ENCODE data around the gene PRKAR1B.

Gene PRKAR1B

DNA sequence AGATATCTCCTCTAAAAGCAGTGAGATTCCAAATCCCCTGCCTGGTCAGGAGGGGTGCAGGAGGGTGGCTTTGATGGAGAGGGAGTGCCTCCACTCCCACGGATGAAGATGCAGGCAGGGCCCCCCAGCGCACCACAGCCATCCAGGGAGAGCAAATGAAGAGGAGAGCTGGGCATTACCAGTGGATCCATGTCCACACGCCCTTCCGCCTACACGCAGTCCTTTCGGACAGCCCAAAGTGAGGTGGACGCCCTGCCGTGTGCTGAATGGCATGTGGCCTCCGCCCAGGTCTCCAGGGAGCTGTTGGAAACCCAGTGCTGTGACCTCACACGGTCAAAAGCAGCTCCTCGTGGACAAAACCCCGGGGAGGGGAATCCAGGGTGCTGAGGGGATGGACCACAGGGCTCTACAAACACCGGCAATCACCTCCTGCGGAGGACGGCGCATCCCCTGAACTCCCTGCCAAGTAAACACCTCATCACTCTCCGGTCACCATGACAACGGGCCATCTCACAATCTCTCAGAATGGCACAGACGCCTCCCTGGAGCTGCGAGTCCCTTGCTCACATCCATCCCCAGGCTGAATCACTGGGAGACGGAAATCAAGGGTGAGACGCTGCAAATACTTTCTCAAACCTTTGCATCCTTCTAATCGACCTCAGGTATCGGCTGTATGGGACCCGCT lies 35.6 kb downstream of the PRKAR1B start:
- DNase-seq = no peak

DNA sequence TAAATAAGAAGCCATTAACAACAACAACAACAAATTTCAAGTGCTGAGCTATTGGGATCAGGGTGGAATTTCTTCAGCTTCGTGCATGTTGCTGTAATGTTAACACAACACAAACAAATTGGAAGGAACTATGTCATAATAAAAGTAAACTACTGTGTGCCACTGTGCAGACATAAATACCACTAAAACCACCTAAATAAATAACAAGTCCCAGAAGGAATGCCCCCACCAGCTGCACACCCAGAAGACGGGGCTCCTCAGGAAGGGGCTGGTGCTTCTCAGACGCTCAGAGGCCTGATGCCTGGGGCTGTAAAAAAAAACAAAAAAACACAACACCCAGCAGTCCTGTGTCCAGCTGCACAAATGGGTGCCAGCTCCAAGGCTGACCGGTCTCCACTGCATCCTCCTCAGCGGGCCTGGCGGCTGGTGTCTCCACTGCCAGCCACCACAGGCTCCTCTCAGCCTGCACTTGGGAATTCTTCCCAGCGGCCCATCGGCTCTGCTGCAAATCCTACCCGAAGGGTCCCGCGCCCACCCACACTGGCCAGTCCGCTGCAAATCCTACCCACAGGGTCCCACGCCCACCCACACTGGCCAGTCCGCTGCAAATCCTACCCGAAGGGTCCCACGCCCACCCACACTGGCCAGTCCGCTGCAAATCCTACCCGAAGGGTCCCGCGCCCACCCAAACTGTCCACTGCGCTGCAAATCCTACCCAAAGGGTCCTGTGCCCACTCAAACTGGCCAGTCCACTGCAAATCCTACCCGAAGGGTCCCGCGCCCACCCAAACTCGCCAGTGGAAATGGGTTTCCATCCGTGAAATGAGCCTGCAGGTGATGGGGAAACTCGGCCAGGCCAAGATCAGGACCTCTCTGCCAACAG lies 36.4 kb downstream of the PRKAR1B start:
- DNase-seq = no peak

DNA sequence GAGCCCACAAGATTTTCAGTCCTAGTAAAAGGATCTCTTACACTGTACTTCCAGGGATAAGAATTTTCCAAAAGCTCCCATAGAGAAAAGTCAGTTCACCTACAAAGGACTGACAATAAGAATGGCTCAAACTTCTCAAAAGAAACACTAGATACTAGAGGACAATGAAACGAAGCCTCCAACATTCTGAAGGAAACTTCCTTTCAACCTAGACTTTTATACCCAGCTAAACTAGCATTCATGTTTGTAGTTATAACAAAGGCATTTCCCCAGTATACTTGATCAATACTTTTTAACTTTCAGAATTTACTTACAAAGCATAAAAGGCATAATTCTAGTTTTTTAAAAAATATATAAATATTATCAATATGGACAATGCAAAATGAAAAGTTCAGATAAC lies 41.5 kb downstream of the PRKAR1B start:
- no peak for DNase-seq

DNA sequence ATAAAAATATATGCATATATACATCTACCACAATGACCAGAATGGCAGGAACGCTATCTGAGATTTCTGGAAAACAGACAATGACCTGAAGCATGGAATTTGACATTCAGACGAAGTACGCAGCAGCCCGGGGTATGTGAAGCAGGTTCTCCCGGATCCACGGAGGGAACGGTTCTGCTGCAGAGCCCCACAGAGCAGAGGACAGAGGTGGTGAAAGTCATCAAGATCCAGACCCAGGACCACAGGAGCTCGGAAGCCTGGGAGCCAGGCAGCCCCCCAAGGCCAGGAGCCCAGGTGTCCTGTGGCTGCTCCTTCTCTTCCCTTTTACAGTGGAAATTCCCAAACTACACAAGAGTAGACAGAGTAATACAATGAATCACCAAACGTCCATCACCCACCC lies 42.7 kb downstream of the PRKAR1B start:
- DNase-seq = no peak

DNA sequence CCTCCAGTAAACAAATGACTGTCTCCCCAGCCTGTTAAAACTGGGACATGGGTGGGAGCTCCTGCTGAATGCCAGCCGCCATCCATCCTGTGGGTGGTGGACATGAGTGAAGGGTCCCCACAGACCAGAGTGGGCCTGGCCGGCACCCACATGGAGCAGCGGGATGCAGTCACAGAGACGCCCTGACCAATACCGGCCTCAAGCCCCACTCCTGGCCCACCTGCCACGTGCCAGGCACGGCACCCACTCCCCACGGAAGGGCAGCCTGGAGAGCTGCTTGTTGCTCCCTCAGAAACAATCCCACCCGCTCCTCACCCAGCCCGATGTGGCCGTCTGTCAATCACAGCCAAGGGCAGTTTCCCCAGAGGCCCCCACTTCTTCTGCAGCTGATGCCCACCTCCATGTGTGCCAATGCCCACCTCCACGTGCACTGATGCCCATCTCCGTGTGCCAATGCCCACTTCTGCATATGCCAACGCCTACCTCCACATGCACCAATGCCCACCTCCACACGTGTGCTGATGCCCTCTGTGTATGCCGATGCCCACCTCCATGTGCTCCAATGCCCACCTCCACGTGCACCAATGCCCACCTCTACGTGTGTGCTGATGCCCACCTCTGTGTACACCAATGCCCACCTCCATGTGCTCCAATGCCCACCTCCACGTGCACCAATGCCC lies 43.4 kb downstream of the PRKAR1B start:
- no peak for DNase-seq

DNA sequence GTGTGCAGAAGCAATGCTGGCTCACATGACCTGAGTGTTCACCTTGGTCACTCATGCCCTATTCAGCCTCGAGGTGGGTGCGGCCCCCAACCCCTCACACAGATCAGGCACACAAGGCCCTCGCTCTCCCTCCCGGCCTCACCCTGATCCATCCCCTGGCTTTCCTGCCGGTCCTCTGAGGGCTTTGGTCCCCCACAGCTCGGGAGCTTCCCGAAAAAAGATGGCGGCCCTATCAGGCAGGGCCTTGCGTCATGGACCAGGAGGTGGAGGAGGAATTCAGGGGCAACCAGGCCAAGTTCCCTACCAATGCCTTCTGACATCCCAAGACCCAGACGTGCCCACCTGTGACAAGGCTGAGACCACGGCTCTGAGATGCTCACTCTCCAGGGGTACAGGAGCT lies 44.3 kb downstream of the PRKAR1B start:
- DNase-seq = no peak

DNA sequence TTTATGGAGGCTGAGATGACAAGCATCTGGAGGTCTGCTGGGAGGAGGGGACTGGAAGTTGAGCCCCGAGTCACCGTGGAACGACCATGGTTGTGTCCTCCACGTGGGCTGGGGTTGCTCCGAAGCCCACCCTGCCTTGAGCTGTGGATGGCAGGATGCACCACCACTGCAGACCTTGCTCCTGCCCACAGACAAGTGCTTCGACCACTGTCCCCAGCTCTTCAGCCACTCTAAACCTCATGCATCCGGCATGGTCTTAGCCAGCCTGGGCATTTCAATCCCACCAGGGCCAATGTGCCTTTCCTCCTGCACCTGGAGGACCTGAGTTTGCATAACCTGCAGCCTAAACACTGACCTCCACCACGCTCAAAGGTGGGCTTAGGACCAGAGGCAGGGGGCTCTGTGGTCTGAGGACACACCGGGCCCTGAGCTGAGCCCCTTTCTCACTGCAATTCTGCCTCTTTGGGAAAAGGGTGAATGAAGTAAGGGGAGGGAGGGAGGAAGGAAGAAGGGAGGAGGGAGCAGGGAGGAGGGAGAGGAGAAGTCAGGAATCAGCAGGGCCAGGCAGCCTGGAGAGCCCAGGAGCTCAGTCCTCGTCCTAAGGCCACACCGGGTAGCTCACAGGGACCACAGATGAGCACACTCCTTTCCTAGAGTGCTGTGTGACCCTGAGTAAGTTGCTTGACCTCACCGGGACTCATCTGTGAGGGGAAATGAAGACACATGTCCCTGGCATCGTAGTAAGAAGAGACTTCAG lies 45.4 kb downstream of the PRKAR1B start:
- no peak for DNase-seq

DNA sequence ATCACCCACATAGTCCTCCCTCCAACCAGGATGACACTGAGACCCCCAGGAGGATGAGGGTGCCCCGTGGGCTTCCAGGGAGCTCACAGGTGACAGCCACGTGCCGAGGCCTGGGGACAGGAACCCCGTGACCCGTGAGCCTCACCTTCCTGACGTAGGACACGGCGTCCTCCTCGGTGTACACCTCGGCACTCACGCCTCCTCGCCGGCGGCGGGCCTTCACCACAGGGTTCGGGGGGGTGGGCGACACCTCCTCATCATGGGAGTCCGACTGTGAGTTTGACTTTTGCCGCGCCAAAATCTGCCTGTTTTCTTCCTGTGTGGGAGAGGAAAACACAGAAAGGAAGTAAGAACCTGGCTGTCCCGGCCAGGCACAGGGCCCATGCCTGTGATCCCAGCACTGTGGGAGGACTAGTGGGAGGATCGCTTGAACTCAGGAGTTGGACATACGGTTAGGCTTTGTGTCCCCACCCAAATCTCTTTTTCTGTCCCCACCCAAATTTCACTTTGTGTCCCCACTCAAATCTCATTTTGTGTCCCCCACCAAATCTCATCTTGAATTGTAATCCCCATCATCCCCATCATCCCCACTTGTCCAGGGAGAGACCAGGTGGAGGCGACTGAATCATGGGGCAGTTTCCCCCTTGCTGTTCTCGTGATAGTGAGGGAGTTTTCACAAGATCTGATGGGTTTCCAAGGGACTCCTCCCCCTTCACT lies 46.5 kb downstream of the PRKAR1B start:
- no peak for DNase-seq

DNA sequence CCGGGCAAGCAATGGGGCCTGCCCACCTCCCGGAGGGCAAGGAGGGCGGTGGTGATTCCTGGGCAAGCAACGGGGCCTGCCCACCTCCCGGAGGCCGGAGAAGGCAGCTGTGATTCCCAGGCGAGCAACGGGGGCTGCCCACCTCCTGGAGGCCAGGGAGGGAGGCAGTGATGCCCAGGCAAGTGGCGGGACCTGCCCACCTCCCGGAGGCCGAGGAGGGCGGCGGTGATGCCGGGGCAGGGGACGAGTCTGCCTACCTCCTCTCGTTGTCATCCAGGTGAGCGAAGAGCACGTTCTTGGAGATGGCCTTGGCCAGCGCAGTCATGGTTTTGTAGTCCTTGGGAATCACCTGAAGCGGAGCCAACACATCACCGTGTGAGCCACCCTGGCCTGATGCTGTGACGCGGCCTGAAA lies 50.1 kb downstream of the PRKAR1B start:
- DNase-seq = no peak

DNA sequence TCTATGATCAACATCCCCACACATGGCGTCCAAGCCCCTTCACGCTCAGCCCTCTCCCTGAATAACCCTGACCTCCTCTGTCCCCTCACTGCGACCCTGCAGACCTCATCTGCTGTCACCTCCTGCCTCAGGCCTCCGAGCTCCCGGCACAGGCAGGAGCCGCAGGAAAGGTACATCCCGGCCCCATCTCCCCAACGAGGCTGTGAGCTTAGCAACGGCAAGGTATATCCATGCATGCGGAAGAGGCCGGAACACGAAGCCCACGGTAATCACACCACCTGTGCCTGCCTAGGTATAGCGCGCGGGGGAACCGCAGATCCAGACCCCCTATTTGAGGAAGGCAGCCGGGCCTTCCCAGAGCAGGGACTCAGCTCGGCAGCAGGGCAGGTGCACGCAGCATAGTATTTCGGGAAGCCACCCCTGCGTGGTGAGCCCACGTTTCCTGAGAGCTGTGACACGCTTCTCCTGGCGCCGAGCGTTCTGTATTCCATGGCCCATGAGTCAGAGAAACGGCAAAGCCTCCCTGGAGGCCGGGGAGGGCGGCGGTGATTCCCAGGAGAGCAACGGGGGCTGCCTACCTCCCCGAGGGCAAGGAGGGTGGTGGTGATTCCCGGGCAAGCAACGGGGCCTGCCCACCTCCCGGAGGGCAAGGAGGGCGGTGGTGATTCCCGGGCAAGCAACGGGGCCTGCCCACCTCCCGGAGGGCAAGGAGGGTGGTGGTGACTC lies 50.7 kb downstream of the PRKAR1B start:
- no peak for DNase-seq

DNA sequence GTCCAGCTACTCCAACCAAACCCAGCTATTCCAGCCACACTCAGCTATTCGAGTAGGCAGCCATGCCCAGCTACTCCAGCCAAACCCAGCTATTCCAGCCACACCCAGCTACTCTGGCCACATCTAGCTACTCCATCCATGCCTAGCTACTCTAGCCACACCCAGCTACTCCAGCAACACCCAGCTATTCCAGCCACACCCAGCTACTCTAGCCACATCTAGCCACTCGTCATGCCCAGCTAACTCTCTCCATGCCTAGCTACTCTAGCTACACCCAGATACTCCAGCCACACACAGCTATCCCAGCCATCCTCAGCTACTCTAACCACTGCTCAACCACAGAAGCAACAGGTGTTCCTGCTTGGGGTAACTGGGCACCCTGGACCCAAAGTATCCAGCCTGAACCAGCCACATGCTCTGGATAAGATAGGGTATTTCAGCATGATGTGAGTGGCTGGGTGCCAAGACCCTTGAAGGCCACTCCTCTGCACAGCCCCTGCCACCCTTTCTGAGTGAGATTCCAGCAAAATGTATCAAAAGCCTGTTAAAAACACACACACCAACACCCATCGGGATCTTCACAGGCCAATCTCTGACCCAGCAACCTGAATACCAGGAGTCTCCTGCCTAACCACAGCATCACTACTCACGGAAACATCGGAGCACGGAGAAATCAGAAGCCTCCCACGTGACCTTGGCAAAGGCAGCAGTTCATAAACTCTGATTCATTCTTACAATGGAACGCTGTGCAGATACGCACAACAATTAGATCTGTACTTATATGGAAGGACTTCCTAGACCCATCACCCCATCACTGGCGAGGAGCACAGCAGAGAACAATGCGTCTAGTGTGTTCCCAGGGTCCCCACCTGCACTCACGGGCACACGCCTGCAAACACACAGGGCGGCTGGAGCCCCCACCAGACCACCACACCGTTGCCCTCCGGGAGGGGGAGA lies 52.3 kb downstream of the PRKAR1B start:
- no peak for DNase-seq

DNA sequence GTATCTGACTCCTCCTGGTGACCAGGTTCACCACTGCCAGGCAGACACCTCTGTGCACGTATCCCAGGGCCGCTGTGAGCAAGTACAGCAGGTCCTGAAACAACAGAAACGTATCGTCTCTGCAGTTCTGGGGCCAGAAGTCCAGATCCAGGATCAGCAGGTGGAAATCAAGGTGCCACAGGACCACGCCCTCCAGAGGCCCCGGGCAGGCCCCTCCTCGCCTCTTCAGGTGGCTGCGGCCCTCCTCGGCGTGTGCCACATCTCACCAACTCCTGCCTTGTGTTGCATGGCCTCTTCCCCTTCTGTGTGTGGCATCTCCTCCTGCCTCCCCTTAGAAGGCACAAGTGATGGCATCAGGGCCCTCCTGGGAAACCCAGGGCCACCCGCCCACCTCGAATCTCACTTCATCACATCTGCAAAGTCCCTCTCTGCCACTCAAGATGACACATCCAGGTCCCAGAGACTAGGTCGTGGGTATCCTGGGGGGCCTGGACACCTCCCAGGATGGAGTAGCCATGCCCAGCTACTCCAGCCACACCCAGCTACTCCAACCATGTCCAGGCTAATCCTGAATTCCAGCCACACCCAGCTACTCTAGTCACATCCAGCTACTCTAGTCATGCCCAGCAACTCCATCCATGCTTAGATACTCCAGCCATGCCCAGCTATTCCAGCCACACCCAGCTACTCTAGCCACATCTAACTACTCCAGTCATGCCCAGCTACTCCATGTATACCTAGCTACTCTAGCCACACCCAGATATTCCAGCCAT lies 53.2 kb downstream of the PRKAR1B start:
- no peak for DNase-seq

DNA sequence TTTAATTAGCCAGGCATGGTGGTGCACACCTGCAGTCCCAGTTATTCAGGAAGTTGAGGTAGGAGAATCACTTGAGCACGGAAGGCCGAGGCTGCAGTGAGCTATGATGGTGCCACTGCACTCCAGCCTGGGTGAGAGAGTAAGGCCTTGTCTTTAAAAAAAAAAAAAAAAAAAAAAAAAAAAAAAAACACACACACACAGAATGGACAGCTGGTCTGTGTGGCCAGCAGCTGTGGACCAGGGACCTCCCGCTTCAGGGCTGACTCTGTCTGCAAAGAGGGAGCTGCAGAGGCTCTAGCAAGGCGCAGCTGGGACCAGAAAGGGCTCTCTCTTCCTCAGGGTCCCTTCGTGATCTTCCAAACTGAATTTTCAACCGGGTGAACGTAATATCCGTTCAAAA lies 54.2 kb downstream of the PRKAR1B start:
- no peak for DNase-seq

DNA sequence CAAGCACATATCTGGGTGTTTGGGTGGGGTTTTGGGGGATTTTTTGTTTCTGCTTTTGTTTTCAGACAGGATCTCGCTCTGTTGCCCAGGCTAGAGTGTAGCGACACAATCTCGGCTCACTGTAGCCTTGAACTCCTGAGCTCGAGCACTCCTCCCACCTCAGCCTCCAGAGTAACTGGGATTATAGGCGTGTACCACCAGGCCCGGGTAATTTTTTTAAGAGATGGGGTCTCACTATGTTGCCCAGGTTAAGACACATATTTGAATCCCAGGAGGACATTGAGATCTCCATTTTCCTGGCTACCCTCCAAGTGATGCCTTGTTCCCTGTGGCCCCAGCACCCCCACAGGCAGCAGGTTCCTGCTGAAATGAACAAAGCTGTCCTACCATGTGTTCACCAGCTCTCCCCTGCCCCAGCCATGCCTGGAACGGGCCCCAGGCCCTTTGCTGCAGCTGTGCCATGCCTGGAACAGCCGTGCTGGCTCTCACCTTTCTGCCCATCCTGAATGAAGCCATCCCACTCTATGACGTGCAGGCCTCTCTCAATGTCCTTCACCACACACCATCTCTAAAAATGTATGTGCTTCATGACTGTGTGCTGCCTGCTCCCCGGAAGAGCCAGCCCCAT lies 55.6 kb downstream of the PRKAR1B start:
- DNase-seq = no peak

DNA sequence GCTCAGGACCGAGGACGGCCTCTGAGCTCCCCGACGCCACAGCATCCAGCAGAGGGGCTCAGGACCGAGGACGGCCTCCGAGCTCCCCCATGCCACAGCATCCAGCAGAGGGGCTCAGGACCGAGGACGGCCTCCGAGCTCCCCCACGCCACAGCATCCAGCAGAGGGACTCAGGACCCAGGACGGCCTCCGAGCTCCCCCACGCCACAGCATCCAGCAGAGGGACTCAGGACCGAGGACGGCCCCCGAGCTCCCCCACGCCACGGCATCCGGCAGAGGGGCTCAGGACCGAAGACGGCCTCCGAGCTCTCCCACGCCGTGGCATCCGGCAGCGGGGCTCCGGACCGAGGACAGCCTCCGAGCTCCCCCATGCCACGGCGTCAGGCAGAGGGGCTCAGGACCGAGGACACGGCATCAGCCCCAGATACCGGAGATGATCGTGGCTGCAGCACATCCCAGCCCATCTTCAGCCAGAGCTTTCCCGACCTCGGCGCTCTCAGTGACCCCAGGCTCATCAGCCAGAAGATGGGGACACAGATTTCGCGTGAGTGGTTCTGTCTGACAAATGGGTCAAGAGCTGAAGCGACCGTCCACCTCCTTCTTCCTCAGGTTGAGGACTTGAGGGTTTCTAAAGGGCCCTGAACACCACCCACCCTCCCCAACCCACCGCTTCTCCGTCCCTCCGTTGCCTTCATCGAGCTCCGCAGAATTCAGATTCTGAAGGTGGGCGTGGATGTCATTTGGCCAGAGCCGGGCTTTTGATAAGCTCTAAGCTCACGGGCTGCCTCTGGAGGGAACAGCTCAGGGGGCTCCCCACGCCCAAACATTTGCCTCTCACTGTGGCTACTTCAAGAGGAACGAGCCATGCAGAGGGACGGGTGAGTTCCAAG lies 56.3 kb downstream of the PRKAR1B start:
- DNase-seq = no peak

DNA sequence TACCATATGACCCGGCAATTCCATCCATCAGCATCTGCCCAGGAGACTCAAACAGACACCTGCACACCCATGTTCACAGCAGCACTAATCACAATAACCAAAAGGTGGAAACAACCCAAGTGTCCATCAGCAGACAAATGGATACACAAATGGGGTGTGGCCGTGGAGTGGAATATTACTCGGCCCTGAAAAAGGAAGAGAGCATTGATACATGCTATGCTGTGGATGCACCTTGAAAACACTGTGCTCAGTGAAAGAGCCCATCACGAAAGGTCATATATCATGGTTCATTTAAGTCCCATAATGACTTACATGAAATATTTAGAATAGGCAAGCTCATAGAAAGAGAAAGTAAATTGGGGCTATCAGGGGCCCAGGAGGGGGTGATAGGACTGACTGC lies 58.1 kb downstream of the PRKAR1B start:
- no peak for DNase-seq

DNA sequence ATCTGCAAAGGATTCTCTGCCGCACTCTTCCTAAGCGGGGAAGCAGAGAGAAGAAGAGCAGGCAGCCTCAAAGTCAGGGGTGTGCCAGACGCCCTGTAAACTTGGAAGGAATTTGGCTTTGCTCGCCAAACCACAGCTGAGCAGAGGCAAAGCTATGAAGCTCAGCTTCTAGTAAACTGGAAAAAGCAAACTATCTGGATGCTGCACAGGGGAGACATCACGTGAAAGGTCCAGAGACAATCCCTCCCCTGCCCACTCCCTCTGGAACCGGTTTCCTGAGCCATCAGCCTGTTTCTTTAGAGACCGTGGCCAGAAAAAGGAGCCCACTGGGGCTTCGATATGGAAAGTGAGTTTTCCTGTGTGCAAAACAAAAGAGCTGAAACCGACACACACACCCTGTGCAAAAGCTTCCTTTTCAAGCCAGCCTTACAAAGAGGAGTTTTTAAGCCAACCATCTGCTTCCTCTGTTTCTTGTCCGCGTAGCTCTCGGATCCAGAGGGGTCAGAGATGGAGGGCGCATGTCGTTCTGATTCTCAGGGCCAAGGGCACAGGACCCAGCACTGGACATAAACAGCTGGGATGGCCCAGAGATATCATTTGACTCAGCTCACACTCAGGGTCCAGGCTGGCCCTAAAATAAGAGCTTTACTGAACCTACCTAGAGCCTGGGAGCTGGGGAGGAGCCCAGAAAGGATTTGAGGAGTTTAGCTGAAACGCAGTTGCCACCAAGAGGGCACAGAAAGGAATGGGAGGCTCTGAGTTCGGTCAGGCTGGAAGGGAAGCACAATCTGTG lies 58.7 kb downstream of the PRKAR1B start:
- DNase-seq = no peak
